Measurements from ENCODE around the gene CEP63. TPM values are rescaled to one million over a fixed set of nuclear protein-coding genes. Genes with fewer than 3 reads are reported as not detected.

CEP63 gene
- 10 to 100 TPM; 21.8 to 22.0 TPM for total RNA-seq

DNA sequence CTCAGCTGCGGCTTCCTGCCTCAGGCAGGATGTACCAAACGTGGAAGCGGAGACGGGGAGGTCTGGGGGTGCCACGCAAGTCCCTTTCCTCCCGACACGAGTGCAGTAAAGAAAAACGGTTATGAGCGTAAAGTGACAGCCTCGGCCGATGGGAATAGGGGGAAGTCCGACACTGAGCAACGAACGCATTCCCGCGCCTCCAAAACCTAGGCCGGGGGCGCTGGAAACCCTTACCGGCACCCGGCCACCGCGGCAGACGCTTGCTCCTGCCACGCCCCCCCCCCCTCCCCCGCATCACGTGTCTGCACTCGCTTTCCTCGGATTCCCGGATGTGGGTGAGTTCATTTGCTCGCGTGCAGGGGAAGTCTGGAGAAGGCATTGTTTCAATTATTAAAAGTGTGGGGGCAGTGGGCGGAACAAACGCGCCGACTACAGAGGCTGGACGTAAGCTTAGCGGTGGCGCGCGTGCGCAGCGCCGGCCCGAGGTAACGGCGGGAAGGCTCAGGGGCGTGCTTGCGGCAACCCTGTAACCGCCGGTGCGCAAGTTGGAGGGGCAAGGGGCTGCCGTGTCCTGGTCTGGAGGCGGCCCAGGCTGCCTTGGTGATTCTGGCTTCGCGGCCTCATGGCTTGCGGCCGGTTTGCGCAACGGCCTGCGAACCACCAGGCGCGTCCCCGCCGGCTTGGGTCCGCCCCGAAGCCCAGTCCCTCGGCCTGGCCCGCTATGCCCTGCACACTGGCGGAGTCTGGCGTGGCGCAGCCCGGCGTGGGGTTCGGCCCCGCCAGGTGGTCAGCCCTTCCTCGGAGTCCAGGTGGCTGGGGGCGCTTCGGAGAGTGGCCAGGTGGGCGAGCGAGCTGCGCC is at the start of gene CEP63, which contains the start of gene ANAPC13:
Gene CEP63, plus strand, starts transcription at position 340 of the 859 bp plus-strand sequence. CDS start 9,264 bp downstream, outside the sequence.
Gene ANAPC13, minus strand, starts transcription at position 268 of the 859 bp plus-strand sequence. CDS start 3,081 bp downstream, outside the sequence.
- H3K36me3 Mint-ChIP-seq = peaks cover 38% of the 10 kb centered on the region
- H3K27me3 Mint-ChIP-seq = no peaks in the 10 kb centered on the region
- H3K4me3 Mint-ChIP-seq = peak within 1 kb of the TSS; percentile 98
- H3K9me3 Mint-ChIP-seq = peaks cover 1% of the 10 kb centered on the region
- H3K4me1 Mint-ChIP-seq = peaks cover 43% of the 10 kb centered on the region
- DNase-seq = peak; percentile 93
- H3K27ac Mint-ChIP-seq = peak within 1 kb of the TSS; percentile 99

DNA sequence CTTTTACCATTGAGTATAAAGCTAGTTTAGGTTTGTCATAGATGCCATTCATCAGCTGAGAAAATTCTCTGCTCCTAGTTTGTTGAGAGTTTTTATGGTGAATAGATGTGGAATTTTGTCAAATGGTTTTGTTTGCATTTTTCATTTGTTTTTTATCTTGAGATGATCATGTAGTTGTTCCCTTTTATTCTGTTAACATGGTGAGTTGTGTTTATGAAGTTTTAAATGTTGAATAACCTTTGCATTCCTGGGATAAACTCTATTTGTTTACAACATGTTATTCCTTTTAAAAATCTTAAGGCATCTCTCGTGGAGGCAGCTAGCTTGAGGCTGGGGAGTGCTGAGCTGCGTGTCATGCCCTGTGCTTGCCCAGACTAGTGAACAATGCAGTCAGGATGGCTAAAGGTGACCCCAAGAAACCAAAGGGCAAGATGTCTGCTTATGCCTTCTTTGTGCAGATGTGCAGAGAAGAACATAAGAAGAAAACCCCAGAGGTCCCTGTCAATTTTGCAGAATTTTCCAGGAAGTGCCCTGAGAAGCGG is 48.6 kb upstream of the CEP63 start:
- Mint-ChIP-seq H3K4me1 (no peaks in the 10 kb centered on the region), H3K36me3 (no peaks in the 10 kb centered on the region), H3K4me3 (no peak overlapping the region), H3K27ac (no peak overlapping the region), H3K9me3 (no peaks in the 10 kb centered on the region), H3K27me3 (peaks cover 22% of the 10 kb centered on the region)
- no peak for DNase-seq

DNA sequence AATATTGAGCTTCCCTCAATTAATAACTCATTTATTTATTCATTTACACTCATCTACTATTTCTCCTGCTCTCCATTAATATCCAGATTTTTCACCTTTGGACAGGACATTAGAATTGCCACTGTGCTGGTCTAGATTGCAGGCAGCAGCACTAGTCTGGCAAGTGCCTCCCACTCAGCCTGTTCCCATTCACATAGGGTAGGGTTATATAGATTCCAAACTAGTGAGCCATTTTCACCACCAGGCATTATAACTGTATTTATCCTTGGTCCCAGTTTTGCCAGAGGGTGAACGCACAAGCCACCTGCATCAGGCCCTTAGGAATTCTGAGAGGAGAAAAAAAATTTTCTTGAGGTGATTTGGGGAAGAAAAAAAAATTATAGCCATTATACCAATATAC is 44.5 kb upstream of the CEP63 start:
- H3K4me1 Mint-ChIP-seq = no peaks in the 10 kb centered on the region
- peaks cover 19% of the 10 kb centered on the region for H3K27me3 Mint-ChIP-seq
- DNase-seq = no peak
- H3K9me3 Mint-ChIP-seq = peaks cover 9% of the 10 kb centered on the region
- no peak overlapping the region for H3K27ac Mint-ChIP-seq
- H3K4me3 Mint-ChIP-seq = no peak overlapping the region
- H3K36me3 Mint-ChIP-seq = no peaks in the 10 kb centered on the region

GRCh38 chr3:134441821-134442220 is 44.0 kb upstream of the CEP63 start:
- DNase-seq = no peak
- H3K27ac Mint-ChIP-seq = no peak overlapping the region
- peaks cover 20% of the 10 kb centered on the region for H3K27me3 Mint-ChIP-seq
- no peaks in the 10 kb centered on the region for H3K36me3 Mint-ChIP-seq
- H3K4me3 Mint-ChIP-seq = no peak overlapping the region
- H3K4me1 Mint-ChIP-seq = no peaks in the 10 kb centered on the region
- peaks cover 9% of the 10 kb centered on the region for H3K9me3 Mint-ChIP-seq

DNA sequence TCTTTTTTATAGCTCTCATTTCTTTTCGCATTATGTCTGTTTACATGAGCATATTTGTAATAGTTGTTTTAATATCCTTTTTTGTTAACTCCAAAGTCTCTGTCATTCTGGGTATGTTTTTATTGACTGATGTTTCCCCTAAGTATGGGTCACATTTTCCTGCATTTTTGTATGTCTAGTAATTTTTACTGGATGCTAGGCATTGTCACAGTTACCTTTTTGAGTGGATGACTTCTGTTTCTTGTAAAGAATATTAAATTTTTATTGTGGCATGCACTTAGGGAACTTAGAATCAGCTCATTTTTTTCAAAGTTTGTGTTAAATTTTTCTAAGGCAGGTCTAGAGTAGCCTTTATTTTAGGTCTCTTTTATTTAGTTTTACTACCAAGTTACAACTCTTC is 40.8 kb upstream of the CEP63 start:
- peaks cover 9% of the 10 kb centered on the region for H3K9me3 Mint-ChIP-seq
- no peak overlapping the region for H3K4me3 Mint-ChIP-seq
- H3K27me3 Mint-ChIP-seq = peaks cover 20% of the 10 kb centered on the region
- DNase-seq = no peak
- no peaks in the 10 kb centered on the region for H3K4me1 Mint-ChIP-seq
- H3K27ac Mint-ChIP-seq = no peak overlapping the region
- no peaks in the 10 kb centered on the region for H3K36me3 Mint-ChIP-seq

DNA sequence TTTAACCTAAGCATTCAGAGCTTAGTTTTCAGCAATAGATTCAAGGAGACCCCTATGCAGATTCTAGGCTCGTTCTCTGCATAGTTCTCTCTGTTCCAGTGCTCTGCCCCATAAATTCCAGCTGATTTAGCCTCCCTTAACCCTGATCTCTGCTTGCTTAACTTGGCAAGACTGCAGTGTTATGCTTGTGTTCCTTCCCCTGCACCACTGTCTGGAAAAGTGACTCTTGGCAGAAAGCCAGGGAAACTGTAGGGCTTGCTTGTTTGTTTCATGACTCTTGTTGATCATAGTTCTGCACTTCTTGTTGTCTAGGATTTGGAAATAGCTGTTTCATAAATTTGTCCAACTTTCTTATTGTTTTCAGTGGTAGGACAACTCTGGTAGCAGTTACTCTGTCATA is 40.2 kb upstream of the CEP63 start:
- DNase-seq = no peak
- Mint-ChIP-seq H3K4me1 (no peaks in the 10 kb centered on the region), H3K4me3 (no peak overlapping the region), H3K27ac (no peak overlapping the region), H3K27me3 (peaks cover 17% of the 10 kb centered on the region), H3K36me3 (no peaks in the 10 kb centered on the region), H3K9me3 (peaks cover 9% of the 10 kb centered on the region)

GRCh38 chr3:134446800-134447199 is 39.1 kb upstream of the CEP63 start:
- Mint-ChIP-seq H3K4me1 (no peaks in the 10 kb centered on the region), H3K27ac (no peak overlapping the region), H3K36me3 (no peaks in the 10 kb centered on the region), H3K9me3 (peaks cover 9% of the 10 kb centered on the region), H3K27me3 (peaks cover 14% of the 10 kb centered on the region), H3K4me3 (no peak overlapping the region)
- no peak for DNase-seq

DNA sequence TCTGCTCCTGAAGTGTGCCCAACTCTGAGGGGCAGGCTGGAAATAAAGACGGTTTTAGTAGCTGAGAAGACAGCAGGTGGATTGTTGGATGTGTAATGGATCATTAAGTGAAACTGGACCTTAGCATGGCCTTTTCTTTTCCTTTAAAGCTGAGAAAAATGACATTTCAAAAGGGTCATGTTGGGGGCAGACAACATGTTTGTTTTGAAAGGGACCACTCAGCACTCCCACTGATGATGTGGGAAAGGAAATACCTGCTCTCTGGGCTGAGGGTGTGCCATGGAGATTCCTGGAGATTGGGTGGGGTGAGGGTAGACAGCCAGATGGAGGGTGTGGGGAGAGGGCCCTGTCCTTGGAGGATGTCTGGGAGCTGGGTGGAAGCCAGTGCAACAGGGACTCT is 38.5 kb upstream of the CEP63 start:
- Mint-ChIP-seq H3K4me3 (no peak overlapping the region), H3K27ac (no peak overlapping the region), H3K27me3 (peaks cover 14% of the 10 kb centered on the region), H3K4me1 (no peaks in the 10 kb centered on the region), H3K9me3 (peaks cover 9% of the 10 kb centered on the region), H3K36me3 (no peaks in the 10 kb centered on the region)
- DNase-seq = no peak

DNA sequence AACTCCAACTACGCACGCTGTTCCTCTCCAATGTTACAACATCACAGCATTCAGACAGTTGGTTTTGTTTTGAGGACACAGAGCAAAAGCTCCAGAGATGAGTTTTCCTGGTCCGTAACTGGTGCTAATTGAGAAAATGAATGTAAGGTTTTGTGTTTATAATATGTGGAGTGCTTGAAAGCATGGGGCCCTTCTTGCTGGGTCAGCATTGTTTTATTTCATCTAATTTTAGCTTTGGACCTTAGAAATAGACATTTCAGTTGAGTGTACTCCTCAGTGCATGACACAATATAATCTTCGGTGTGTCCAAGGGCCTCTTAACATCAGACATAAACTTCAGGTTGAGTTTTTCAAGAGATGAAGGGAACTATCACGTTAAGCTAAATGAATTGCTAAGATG is 37.2 kb upstream of the CEP63 start:
- Mint-ChIP-seq H3K9me3 (peaks cover 9% of the 10 kb centered on the region), H3K4me1 (no peaks in the 10 kb centered on the region), H3K4me3 (no peak overlapping the region), H3K36me3 (no peaks in the 10 kb centered on the region), H3K27ac (no peak overlapping the region), H3K27me3 (peaks cover 14% of the 10 kb centered on the region)
- DNase-seq = no peak

DNA sequence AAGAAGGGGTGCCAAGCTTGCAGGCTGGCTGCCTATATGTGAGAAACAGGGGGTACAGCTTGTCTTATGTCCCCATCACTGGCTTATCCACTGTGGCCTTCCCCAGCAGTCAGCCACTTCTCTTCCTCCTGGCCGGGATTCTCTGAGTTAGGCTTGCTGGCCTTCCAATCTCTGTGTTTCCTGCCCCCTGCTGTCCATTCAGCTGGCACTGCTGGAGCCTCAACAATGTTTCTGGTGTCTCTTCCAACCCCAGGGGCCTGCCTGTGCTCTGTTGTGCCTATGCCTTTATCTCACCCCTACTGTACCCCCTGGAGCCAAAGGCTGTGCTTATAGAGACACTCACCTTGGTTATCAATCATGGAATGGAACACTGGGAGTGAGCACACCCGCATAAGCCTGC is 36.6 kb upstream of the CEP63 start:
- peaks cover 14% of the 10 kb centered on the region for H3K27me3 Mint-ChIP-seq
- H3K36me3 Mint-ChIP-seq = no peaks in the 10 kb centered on the region
- no peaks in the 10 kb centered on the region for H3K4me1 Mint-ChIP-seq
- no peak overlapping the region for H3K27ac Mint-ChIP-seq
- peaks cover 9% of the 10 kb centered on the region for H3K9me3 Mint-ChIP-seq
- no peak overlapping the region for H3K4me3 Mint-ChIP-seq
- no peak for DNase-seq

DNA sequence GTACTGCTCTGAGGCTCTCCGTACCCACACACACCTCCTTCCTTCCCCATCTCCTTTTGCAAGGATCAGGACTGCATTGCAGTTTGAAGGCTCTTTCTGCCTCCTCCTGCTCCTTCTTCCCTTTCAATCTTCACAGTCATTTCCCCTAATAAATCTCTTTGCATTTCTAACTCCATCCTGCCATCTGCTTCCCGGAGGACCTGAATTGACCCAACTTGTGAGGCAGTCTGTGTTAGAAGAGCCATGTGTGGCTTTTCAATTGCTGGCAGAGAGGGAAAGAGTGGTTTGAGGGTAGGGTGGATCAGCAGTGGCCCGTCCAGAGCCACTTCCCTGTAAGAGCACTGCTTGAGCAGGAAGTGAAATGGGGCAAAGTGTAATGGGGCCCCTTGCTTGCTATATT is 35.9 kb upstream of the CEP63 start:
- Mint-ChIP-seq H3K4me3 (no peak overlapping the region), H3K27ac (no peak overlapping the region), H3K36me3 (no peaks in the 10 kb centered on the region), H3K27me3 (peaks cover 11% of the 10 kb centered on the region), H3K4me1 (no peaks in the 10 kb centered on the region), H3K9me3 (peaks cover 6% of the 10 kb centered on the region)
- no peak for DNase-seq

DNA sequence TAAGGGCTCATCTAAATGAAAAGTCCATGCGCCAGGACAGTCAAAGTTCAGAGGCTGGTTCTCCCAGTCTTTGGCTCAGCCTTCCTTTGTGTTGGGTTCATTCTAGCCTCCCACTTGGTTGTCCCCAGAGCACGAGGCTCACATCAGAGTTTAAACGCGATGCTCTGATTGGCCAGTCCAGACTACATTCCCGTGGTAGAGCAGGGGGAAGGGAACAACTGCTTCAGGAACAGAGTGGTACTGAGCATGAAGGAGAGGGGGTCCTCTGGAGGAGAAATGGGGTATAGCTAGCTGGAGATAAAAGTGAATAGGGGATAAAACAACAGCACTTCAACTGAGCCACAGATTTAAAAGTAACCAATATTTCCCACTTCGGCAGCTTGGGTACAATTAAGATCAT is 32.2 kb upstream of the CEP63 start:
- DNase-seq = no peak
- Mint-ChIP-seq H3K9me3 (no peaks in the 10 kb centered on the region), H3K27ac (no peak overlapping the region), H3K27me3 (peaks cover 3% of the 10 kb centered on the region), H3K4me3 (no peak overlapping the region), H3K4me1 (no peaks in the 10 kb centered on the region), H3K36me3 (no peaks in the 10 kb centered on the region)

DNA sequence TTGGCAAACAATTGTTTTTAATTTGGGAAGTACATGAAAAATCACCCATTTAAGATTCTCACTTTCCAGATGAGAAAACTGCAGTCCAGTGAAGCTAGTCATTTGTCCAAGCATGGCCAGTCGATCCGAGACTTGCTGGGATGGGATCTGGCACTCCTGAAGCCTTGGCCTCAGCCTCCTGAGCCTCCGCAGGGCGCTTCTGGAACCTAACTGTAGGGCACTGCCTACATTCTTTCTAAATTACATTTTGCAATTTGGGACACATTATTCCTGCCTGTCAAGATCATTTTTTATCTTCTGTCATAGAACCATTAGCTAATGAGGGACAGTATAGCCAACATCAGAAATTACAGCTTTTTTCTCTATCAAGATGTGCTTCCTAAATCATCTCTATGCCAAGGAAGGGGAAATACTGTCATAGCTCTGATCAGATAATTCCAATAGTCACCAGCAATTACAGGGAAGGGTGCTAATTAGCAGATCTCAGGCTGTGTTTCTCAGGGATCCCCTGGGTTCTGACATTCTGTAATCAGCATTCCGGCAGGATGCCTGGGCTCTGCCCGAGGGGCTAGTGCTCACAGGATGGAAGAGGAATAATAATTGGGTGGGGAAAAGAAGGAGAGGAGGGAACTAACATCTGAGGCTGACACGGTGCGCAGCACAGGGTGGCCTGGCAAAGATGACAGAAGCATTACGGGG is 28.3 kb upstream of the CEP63 start:
- Mint-ChIP-seq H3K27ac (no peak overlapping the region), H3K27me3 (peaks cover 3% of the 10 kb centered on the region), H3K36me3 (no peaks in the 10 kb centered on the region), H3K4me3 (no peak overlapping the region), H3K4me1 (no peaks in the 10 kb centered on the region), H3K9me3 (no peaks in the 10 kb centered on the region)
- DNase-seq = no peak

DNA sequence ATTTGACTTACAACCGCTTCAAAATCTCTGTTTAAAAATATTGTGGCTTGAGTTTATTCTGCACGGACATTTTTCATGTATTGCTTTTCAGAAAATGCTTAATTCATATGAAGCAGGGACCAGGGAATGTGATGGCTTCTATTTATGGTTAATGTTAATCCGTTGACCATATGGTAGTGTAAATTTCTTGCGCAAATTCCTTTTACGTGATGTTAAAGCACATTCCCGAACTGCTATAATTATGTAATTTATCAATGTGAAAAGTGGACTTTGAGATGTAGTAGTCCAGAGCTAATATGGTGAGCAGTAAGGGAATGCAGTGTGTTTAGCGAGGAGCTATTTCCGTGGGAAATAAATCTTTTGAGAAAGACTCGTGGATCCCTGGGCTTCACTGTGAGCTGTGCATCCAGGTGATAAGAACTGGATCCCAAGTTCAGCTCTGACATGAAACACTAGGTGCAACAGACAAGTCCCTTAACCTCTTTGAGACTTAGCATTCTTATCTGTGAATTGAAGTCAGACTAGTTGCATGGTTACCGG is 27.4 kb upstream of the CEP63 start:
- Mint-ChIP-seq H3K4me1 (no peaks in the 10 kb centered on the region), H3K36me3 (no peaks in the 10 kb centered on the region), H3K27me3 (peaks cover 6% of the 10 kb centered on the region), H3K9me3 (no peaks in the 10 kb centered on the region), H3K4me3 (no peak overlapping the region), H3K27ac (no peak overlapping the region)
- DNase-seq = no peak

DNA sequence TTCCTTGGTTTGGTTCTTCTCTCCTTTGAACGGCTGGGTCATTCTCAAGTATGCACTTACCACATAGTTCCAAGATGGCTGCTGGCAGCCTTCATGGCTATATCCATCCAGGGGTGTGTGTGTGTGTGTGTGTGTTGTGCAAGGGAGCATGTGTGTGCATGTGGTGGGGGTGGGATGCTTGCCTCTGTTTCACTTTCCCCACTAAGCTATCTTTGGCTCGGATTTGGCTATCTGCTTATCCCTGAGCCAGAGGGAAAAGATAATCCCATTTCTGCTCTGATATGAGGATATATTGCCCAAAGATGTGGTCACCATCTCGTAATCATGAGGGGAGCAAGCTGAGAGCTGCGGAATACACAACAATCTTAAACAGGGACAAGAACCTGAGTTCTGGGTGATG is 26.3 kb upstream of the CEP63 start:
- Mint-ChIP-seq H3K27ac (no peak overlapping the region), H3K36me3 (no peaks in the 10 kb centered on the region), H3K27me3 (peaks cover 6% of the 10 kb centered on the region), H3K4me1 (no peaks in the 10 kb centered on the region), H3K4me3 (no peak overlapping the region), H3K9me3 (no peaks in the 10 kb centered on the region)
- DNase-seq = no peak
